GM12878 (cell line): ENCODE results near the gene KCNQ1. TPM values are rescaled to one million over a fixed set of nuclear protein-coding genes. Genes with fewer than 3 reads are reported as not detected.

Experiments used
- ATAC-seq: fragments of 200-7000 bp; cut with Tn5 transposase; 3 replicates; pipeline ENCODE4 v1.9.1; 2020; ENCODE audit warnings: mild to moderate bottlenecking, moderate library complexity
- BruUV-seq: library from RNA; stranded (reverse); fragments of 400-500 nt; replicated peaks from 2 replicates; lab custom pipeline; 2021; lab: Mats Ljungman, UMichigan
- CTCF ChIA-PET: fragments of 300-600 bp; sonication (Branson Sonifier 250); formaldehyde crosslinking; extraction: SDS; loops from one replicate; lab custom pipeline; 2021; ENCODE audit warnings: inconsistent platforms; lab: Yijun Ruan, JAX
- POLR2A ChIA-PET: fragments of 350-600 bp; formaldehyde crosslinking; extraction: SDS; loops from one replicate; lab custom pipeline; 2021; ENCODE audit warnings: inconsistent platforms; lab: Charles Lee
- RAD21 ChIA-PET: fragments of 300-600 bp; sonication (Branson Sonifier 250); formaldehyde crosslinking; loops from one replicate; lab custom pipeline; 2023; ENCODE audit warnings: antibody characterized with exemption; ENCODE audit not compliant: unreplicated experiment; lab: Charles Lee
- SMC1A ChIA-PET: fragments of 300-600 bp; sonication (Branson Sonifier 250); formaldehyde crosslinking; loops from one replicate; lab custom pipeline; 2023; ENCODE audit not compliant: unreplicated experiment, uncharacterized antibody; lab: Charles Lee
- DNase-seq: peaks from one replicate; pipeline ENCODE4 v3.0.0-alpha.2; 2011; ENCODE audit warnings: low read depth, low spot score
- FAIRE-seq: peaks from 3 replicates; lab custom pipeline; 2011; peaks lifted over from hg19 to GRCh38; lab: Jason Lieb, UNC
- H2AFZ ChIP-seq: 2 replicates; pipeline ENCODE4 v1.6.0; 2011; ENCODE audit warnings: low read depth, low read length, control low read depth; ENCODE audit not compliant: control insufficient read depth
- H3K27ac ChIP-seq: 2 replicates; pipeline ENCODE4 v1.5.1; 2011; ENCODE audit warnings: control low read depth; ENCODE audit not compliant: control insufficient read depth, insufficient read depth
- H3K27me3 ChIP-seq, 2 experiments: replicated peaks in 1 of 2; 2 replicates each; pipeline versions ENCODE4 v1.6.0 to v1.6.1; 2011; ENCODE audit warnings: low read length in 1 of 2; ENCODE audit not compliant: control insufficient read depth in 2 of 2, insufficient read depth in 2 of 2
- H3K36me3 ChIP-seq, 2 experiments: 2 replicates each; pipeline ENCODE4 v1.5.1; 2011; ENCODE audit warnings: low read length in 1 of 2; ENCODE audit not compliant: control insufficient read depth in 2 of 2, insufficient read depth in 2 of 2
- H3K4me1 ChIP-seq: 2 replicates; pipeline ENCODE4 v1.6.1; 2011; ENCODE audit warnings: mild to moderate bottlenecking, low read length, moderate library complexity, mixed read lengths; ENCODE audit not compliant: control insufficient read depth, insufficient read depth
- H3K4me2 ChIP-seq: 2 replicates; pipeline ENCODE4 v1.6.0; 2011; ENCODE audit warnings: control low read depth; ENCODE audit not compliant: control insufficient read depth, insufficient read depth
- H3K4me3 ChIP-seq: fragments of 200-600 bp; sonication (generic); 2 replicates; pipeline ENCODE4 v1.5.1; 2016
- H3K79me2 ChIP-seq: 2 replicates; pipeline ENCODE4 v1.6.0; 2011; ENCODE audit warnings: low read length; ENCODE audit not compliant: control insufficient read depth, insufficient read depth
- H3K9ac ChIP-seq: 2 replicates; pipeline ENCODE4 v1.8.0; 2011; ENCODE audit warnings: low read length, control low read depth, mixed read lengths; ENCODE audit not compliant: control insufficient read depth, insufficient read depth
- H3K9me3 ChIP-seq: replicated peaks from 3 replicates; pipeline ENCODE4 v1.5.1; 2011; ENCODE audit warnings: mild to moderate bottlenecking, low read length; ENCODE audit not compliant: control insufficient read depth, insufficient read depth
- H4K20me1 ChIP-seq: 2 replicates; pipeline ENCODE4 v1.6.0; 2011; ENCODE audit not compliant: control insufficient read depth, insufficient read depth
- BRCA1 ChIP-seq: IDR thresholded peaks from 2 replicates; pipeline ENCODE4 v1.6.1; 2011; ENCODE audit warnings: low read depth, low read length, improper control_type of control experiment
- CEBPB ChIP-seq, 2 experiments: fragments of 150-350 bp in 1 of 2; IDR thresholded peaks; 2 replicates each; pipeline ENCODE4 v1.6.1; 2012 to 2014; ENCODE audit warnings: low read depth in 2 of 2, low read length in 2 of 2, borderline replicate concordance in 1 of 2, inconsistent platforms in 1 of 2
- CREM ChIP-seq: IDR thresholded peaks from 2 replicates; pipeline ENCODE4 v1.6.1; 2014; ENCODE audit warnings: antibody characterized with exemption, low read depth
- EGR1 ChIP-seq, 2 experiments: IDR thresholded peaks; 1 replicate in 1 of 2; 2 replicates in 1 of 2; pipeline ENCODE4 v1.6.1; 2011 to 2012; ENCODE audit warnings: low read depth in 2 of 2, low read length in 2 of 2, borderline replicate concordance in 1 of 2, mild to moderate bottlenecking in 1 of 2, moderate library complexity in 1 of 2
- ETV6 ChIP-seq, 2 experiments: fragments of 450-650 bp in 1 of 2; IDR thresholded peaks in 1 of 2; conservative IDR thresholded peaks in 1 of 2; 2 replicates each; pipeline ENCODE4 v1.6.1; 2014; ENCODE audit warnings: antibody characterized with exemption in 1 of 2, borderline replicate concordance in 1 of 2, low read depth in 1 of 2, mild to moderate bottlenecking in 1 of 2, moderate library complexity in 1 of 2
- FOXK2 ChIP-seq: fragments of 450-650 bp; IDR thresholded peaks from 2 replicates; pipeline ENCODE4 v1.6.1; 2017; ENCODE audit warnings: mild to moderate bottlenecking, moderate library complexity
- HDAC2 ChIP-seq: fragments of 200-600 bp; sonication (generic); IDR thresholded peaks from 2 replicates; pipeline ENCODE4 v1.6.1; 2017
- HDGF ChIP-seq: fragments of 450-650 bp; IDR thresholded peaks from 2 replicates; pipeline ENCODE4 v1.6.1; 2016; ENCODE audit warnings: antibody characterized with exemption
- MYC ChIP-seq: IDR thresholded peaks from 2 replicates; pipeline ENCODE4 v1.6.1; 2011; ENCODE audit warnings: mild to moderate bottlenecking, low read length, moderate library complexity, inconsistent platforms; ENCODE audit not compliant: insufficient read depth, insufficient replicate concordance, insufficient read length, severe bottlenecking
- PAX8 ChIP-seq: fragments of 450-650 bp; IDR thresholded peaks from 2 replicates; pipeline ENCODE4 v1.6.1; 2017; ENCODE audit warnings: mild to moderate bottlenecking, moderate library complexity
- POLR2AphosphoS5 ChIP-seq: IDR thresholded peaks from 2 replicates; pipeline ENCODE4 v1.6.1; 2011; ENCODE audit warnings: mild to moderate bottlenecking, low read length, inconsistent platforms
- POU2F2 ChIP-seq: IDR thresholded peaks from 3 replicates; pipeline ENCODE4 v1.6.1; 2011; ENCODE audit warnings: low read depth, mild to moderate bottlenecking, low read length, borderline replicate concordance
- RELA ChIP-seq: fragments of 450-650 bp; IDR thresholded peaks from 2 replicates; pipeline ENCODE4 v1.8.0; 2014; ENCODE audit warnings: borderline replicate concordance; ENCODE audit not compliant: partially characterized antibody
- SIX5 ChIP-seq: IDR thresholded peaks from 2 replicates; pipeline ENCODE4 v1.6.1; 2011; ENCODE audit warnings: mild to moderate bottlenecking, low read depth, low read length, moderate library complexity; ENCODE audit not compliant: severe bottlenecking
- SUPT20H ChIP-seq: IDR thresholded peaks from 2 replicates; pipeline ENCODE4 v1.6.1; 2011; ENCODE audit warnings: low read depth, mild to moderate bottlenecking, low read length, moderate library complexity, borderline replicate concordance; ENCODE audit not compliant: control insufficient read depth
- WRNIP1 ChIP-seq: IDR thresholded peaks from 2 replicates; pipeline ENCODE4 v1.6.1; 2011; ENCODE audit warnings: low read depth, low read length, improper control_type of control experiment, borderline replicate concordance
- ZNF207 ChIP-seq: fragments of 450-650 bp; IDR thresholded peaks from 2 replicates; pipeline ENCODE4 v1.6.1; 2014; ENCODE audit warnings: antibody characterized with exemption, mild to moderate bottlenecking, borderline replicate concordance
- WGBS: methylation state at CpG from one replicate; pipeline ENCODE4 v1.1.6; 2016; ENCODE audit warnings: low lambda C conversion rate; ENCODE audit not compliant: insufficient replicate concordance, insufficient coverage; ENCODE audit errors: missing lambda C conversion rate; 5-methylcytosine and 5-hydroxymethylcytosine counted together
- in situ Hi-C: fragments of 300-500 bp; cut with MboI; formaldehyde crosslinking; loops from 9 replicates; pipeline ENCODE4 v1.14.3; 2018; ENCODE audit warnings: mixed read lengths
- intact Hi-C: fragments of 100-400 bp; cut with micrococcal nuclease; formaldehyde crosslinking; loops from one replicate; pipeline ENCODE4 v1.14.2; 2022; ENCODE audit not compliant: unreplicated experiment
- polyA plus RNA-seq, 11 experiments: library from polyadenylated mRNA; depleted of rRNA in 4 of 11; unstranded in 6 of 11; stranded (reverse) in 5 of 11; fragments of >200 nt; fragmentation: Nextera tagmentation in 4 of 11; fragmentation: Illumina TruSeq in 1 of 11; extraction: Ambion mirVana in 4 of 11; extraction: Trizol in 1 of 11; gene quantifications; 1 replicate in 1 of 11; 2 replicates in 10 of 11; pipeline versions ENCODE4 v1.2.1 to v1.2.3, GENCODE V29; 2011 to 2016; ENCODE audit warnings: inconsistent platforms in 2 of 11, missing spikeins in 2 of 11, low read depth in 1 of 11
- total RNA-seq, 4 experiments: library from RNA; depleted of rRNA in 3 of 4; stranded (reverse); fragments of >200 nt in 3 of 4; fragmentation: Illumina TruSeq in 1 of 4; extraction: Trizol in 1 of 4; gene quantifications; 2 replicates each; pipeline versions ENCODE4 v1.2.1 to v1.2.3, GENCODE V29; 2013 to 2021
- TF ChIP-seq, protein P1 (sequence below), 3 experiments: IDR thresholded peaks in 2 of 3; conservative IDR thresholded peaks in 1 of 3; 2 replicates each; pipeline ENCODE4 v1.5.1; 2011; ENCODE audit warnings: low read depth in 3 of 3, low read length in 3 of 3, mild to moderate bottlenecking in 3 of 3, control low read depth in 2 of 3, moderate library complexity in 2 of 3, inconsistent platforms in 1 of 3, mixed read lengths in 1 of 3; ENCODE audit not compliant: control insufficient read depth in 2 of 3, insufficient read depth in 1 of 3; ENCODE audit errors: extremely low read depth in 1 of 3
- TF ChIP-seq, protein P2 (sequence below): fragments of 450-650 bp; IDR thresholded peaks from 2 replicates; pipeline ENCODE4 v1.6.1; 2017; ENCODE audit warnings: mild to moderate bottlenecking

Gene KCNQ1
- total and polyA plus RNA-seq, 10 of the 15 experiments (the other 5 are each of a cell fraction or from before 2014, with no cell fraction given) = 0.03 to 0.15 (median 0.12) TPM; not detected in 7

DNA sequence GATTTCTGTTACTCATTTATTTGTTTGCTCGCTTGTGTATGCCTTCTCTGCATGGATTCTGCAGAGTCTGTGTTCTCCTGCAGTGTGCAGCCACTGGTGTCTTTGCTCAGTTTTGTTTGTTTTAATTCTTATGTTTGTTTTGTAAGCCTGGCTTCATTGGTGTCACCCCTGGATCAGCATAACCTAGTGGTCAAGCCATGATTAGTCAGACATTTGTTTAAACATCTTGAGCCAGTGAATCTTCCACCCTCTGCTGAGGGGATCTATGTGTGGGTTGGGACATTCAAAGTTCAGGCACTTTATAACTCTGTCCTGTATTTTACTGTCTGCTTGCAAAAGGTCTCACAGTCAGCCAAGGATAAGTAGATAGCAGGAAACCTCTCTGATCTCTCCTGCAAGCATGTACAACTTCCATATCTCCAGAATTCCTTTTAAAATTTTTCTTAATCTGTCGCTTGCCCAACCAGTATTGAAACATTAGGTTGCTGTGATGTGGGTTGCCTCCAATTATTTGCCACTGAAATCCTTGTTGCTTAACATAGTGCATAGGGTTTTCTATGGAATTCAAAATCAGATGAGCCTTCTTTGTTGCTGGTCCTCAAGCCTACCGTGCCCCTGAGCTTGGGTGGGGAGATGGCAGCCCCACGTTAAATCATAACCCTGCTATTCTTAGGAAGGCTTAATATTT lies 168.2 kb downstream of the KCNQ1 start (continued):
- TF ChIP-seq ETV6 (conservative IDR thresholded peaks at IDR 0.05 in 1 of 2, IDR thresholded peaks at IDR 0.05 in 1 of 2; ENCODE audit: borderline replicate concordance in 1 of 2, low read depth in 1 of 2) = no peak

DNA sequence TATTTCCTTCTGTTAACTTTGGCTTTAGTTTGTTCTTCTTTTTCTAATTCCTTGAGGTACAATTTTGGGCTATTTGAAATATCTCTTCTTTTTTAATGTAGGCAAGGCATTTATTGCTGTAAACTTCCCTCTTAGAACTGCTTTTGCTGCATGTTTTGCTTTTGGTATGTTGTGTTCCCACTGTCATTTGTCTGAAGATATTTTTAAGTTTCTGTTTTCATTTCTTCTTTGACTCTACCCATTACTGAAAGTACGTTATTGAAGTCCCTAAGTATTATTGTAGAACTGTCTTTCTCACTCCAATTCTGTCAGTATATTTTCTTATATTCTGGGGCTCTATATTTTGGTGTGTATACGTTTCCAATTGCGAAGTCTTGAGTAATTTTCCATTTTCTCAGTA lies 177.1 kb downstream of the KCNQ1 start:
- in situ Hi-C loops = no loop called here
- CTCF ChIA-PET = no interaction called here
- no peaks in the 10 kb centered on the region for H4K20me1 ChIP-seq
- no peak overlapping the region; the same call in 1 of the 2 replicates for H2AFZ ChIP-seq
- peak; percentile 59 for FAIRE-seq
- no peaks in the 10 kb centered on the region for H3K79me2 ChIP-seq
- no peak overlapping the region for H3K9ac ChIP-seq
- no peaks in the 10 kb centered on the region; the same call in 1 of the 3 replicates for H3K9me3 ChIP-seq
- no peaks in the 10 kb centered on the region for H3K27me3 ChIP-seq
- peaks cover 5% of the 10 kb centered on the region; the same call in 1 of the 2 replicates for H3K4me1 ChIP-seq
- 5% methylated on average over 3 of the region's 3 CpGs for WGBS
- POLR2A ChIA-PET = no interaction called here
- peak; percentile 31 for DNase-seq
- peak; percentile 87 for ATAC-seq
- H3K4me2 ChIP-seq = peak overlapping the region; percentile 42; the same call in 1 of the 2 replicates
- SMC1A ChIA-PET = no interaction called here
- H3K36me3 ChIP-seq = no peaks in the 10 kb centered on the region
- peak overlapping the region; percentile 30; the same call in 1 of the 2 replicates for H3K4me3 ChIP-seq
- H3K27ac ChIP-seq = peak overlapping the region; percentile 73
- intact Hi-C loops = no loop called here
- no TSS peak for BruUV-seq
- RAD21 ChIA-PET = no interaction called here
- TF ChIP-seq WRNIP1 (no peak), FOXK2 (no peak), ZNF207 (no peak), BRCA1 (no peak), POLR2AphosphoS5 (no peak), PAX8 (no peak), SUPT20H (no peak), CEBPB (IDR thresholded peaks at IDR 0.05; ENCODE audit: borderline replicate concordance in 1 of 2, low read depth in 2 of 2, low read length in 2 of 2) (no peak), CREM (no peak), HDGF (no peak), RELA (no peak), MYC (no peak), SIX5 (no peak), HDAC2 (no peak), POU2F2 (no peak), EGR1 (IDR thresholded peaks at IDR 0.05; ENCODE audit: borderline replicate concordance in 1 of 2, low read depth in 2 of 2, low read length in 2 of 2) (no peak)
- TF ChIP-seq, protein P1, sequence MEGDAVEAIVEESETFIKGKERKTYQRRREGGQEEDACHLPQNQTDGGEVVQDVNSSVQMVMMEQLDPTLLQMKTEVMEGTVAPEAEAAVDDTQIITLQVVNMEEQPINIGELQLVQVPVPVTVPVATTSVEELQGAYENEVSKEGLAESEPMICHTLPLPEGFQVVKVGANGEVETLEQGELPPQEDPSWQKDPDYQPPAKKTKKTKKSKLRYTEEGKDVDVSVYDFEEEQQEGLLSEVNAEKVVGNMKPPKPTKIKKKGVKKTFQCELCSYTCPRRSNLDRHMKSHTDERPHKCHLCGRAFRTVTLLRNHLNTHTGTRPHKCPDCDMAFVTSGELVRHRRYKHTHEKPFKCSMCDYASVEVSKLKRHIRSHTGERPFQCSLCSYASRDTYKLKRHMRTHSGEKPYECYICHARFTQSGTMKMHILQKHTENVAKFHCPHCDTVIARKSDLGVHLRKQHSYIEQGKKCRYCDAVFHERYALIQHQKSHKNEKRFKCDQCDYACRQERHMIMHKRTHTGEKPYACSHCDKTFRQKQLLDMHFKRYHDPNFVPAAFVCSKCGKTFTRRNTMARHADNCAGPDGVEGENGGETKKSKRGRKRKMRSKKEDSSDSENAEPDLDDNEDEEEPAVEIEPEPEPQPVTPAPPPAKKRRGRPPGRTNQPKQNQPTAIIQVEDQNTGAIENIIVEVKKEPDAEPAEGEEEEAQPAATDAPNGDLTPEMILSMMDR (IDR thresholded peaks at IDR 0.05 in 2 of 3, conservative IDR thresholded peaks at IDR 0.05 in 1 of 3; ENCODE audit: control insufficient read depth in 2 of 3, extremely low read depth in 1 of 3, insufficient read depth in 1 of 3, low read depth in 3 of 3, low read length in 3 of 3) = no peak
- TF ChIP-seq, protein P2, sequence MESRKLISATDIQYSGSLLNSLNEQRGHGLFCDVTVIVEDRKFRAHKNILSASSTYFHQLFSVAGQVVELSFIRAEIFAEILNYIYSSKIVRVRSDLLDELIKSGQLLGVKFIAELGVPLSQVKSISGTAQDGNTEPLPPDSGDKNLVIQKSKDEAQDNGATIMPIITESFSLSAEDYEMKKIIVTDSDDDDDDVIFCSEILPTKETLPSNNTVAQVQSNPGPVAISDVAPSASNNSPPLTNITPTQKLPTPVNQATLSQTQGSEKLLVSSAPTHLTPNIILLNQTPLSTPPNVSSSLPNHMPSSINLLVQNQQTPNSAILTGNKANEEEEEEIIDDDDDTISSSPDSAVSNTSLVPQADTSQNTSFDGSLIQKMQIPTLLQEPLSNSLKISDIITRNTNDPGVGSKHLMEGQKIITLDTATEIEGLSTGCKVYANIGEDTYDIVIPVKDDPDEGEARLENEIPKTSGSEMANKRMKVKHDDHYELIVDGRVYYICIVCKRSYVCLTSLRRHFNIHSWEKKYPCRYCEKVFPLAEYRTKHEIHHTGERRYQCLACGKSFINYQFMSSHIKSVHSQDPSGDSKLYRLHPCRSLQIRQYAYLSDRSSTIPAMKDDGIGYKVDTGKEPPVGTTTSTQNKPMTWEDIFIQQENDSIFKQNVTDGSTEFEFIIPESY = no peak
